ENCODE results near the gene CAVIN3.

DNA sequence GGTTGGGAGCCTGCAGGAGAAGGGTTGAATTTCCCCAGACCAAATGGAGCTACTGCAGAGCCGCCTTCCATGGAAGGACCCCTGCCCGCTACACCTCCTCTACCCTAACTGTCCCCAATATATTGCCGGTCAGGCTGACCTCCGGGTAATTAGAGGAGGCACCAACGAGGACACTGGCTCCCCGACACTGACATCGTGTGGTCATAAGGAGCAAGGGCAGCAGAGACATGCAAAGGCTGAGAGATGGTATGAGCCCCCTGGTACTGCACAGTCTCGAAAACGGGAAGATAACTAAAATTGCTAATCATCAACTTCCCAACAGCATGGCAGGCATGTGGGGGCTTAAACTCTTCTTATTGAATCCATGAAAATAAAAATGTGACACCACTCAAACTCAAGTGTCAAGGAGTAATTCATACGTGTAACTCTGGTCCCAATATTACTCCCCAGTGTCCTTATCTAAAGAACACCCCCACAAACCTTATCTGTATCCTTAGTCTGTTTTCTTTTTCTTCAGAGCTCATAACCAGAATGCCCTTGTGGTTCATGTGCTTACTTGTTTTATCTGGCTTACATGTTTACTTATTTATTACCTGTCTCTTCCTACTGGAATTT, 4.4 kb downstream of the CAVIN3 start:
- no peak for TF ChIP-seq GLIS3 (CRISPR knock-in tag; IDR thresholded peaks at IDR 0.05)
- TF ChIP-seq RARB (CRISPR knock-in tag; IDR thresholded peaks at IDR 0.05): no peak
- TF ChIP-seq ARNTL (CRISPR knock-in tag; IDR thresholded peaks at IDR 0.05; ENCODE audit: borderline replicate concordance, low read depth): no peak
- TF ChIP-seq, protein P1, sequence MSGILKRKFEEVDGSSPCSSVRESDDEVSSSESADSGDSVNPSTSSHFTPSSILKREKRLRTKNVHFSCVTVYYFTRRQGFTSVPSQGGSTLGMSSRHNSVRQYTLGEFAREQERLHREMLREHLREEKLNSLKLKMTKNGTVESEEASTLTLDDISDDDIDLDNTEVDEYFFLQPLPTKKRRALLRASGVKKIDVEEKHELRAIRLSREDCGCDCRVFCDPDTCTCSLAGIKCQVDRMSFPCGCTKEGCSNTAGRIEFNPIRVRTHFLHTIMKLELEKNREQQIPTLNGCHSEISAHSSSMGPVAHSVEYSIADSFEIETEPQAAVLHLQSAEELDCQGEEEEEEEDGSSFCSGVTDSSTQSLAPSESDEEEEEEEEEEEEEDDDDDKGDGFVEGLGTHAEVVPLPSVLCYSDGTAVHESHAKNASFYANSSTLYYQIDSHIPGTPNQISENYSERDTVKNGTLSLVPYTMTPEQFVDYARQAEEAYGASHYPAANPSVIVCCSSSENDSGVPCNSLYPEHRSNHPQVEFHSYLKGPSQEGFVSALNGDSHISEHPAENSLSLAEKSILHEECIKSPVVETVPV (CRISPR knock-in tag; IDR thresholded peaks at IDR 0.05): no peak
- TF ChIP-seq ZNF565 (CRISPR knock-in tag; conservative IDR thresholded peaks at IDR 0.05; ENCODE audit: low read depth): no peak
- no peak for TF ChIP-seq PPARA (CRISPR knock-in tag; IDR thresholded peaks at IDR 0.05; ENCODE audit: borderline replicate concordance)

Data from SK-N-SH treated with all-trans-retinoic acid at 6 μM for 48 hours (cell line).